ENCODE results near the gene TAOK2.
"Not testable (repeated sequence)": the region's sequence is repeated elsewhere in the genome, so short reads cannot be mapped to it uniquely, and the experiment has no call there.

TAOK2 gene

GRCh38 chr16:29973384-29974246 lies at the start of gene TAOK2:
Gene TAOK2 (plus strand): TSS chr16:29973868. CDS start chr16:29977773, 3,905 bp downstream.
- peak; percentile 92 for DNase-seq

GRCh38 chr16:29925105-29925756 lies 48.4 kb upstream of the TAOK2 start:
- DNase-seq = no peak

GRCh38 chr16:29925781-29926710 lies 47.6 kb upstream of the TAOK2 start, which contains the start of gene KCTD13:
Gene KCTD13 (minus strand): TSS chr16:29926226. CDS start chr16:29926033, 193 bp downstream.
- DNase-seq = peak; percentile 74

GRCh38 chr16:29926711-29927052 lies 47.0 kb upstream of the TAOK2 start:
- no peak for DNase-seq

- no peak for DNase-seq
Measured at GRCh38 chr16:29927070-29927905, 46.4 kb upstream of the TAOK2 start.

- DNase-seq = not testable (repeated sequence)
Measured at GRCh38 chr16:29931750-29932149, 41.9 kb upstream of the TAOK2 start.

GRCh38 chr16:29940656-29941055 lies 33.0 kb upstream of the TAOK2 start:
- DNase-seq = no peak

- no peak for DNase-seq
Measured at GRCh38 chr16:29943846-29944799, 29.5 kb upstream of the TAOK2 start.

- no peak for DNase-seq
Measured at GRCh38 chr16:29947897-29948296, 25.8 kb upstream of the TAOK2 start.

- DNase-seq = no peak
Measured at GRCh38 chr16:29950806-29951461, 22.7 kb upstream of the TAOK2 start.

- DNase-seq = no peak
Measured at GRCh38 chr16:29951625-29952365, 21.9 kb upstream of the TAOK2 start.

- DNase-seq = no peak
Measured at GRCh38 chr16:29958756-29959155, 14.9 kb upstream of the TAOK2 start.

GRCh38 chr16:29959293-29959692 lies 14.4 kb upstream of the TAOK2 start:
- DNase-seq = no peak

GRCh38 chr16:29959821-29960220 lies 13.8 kb upstream of the TAOK2 start:
- not testable (repeated sequence) for DNase-seq

GRCh38 chr16:29961127-29961478 lies 12.6 kb upstream of the TAOK2 start:
- no peak for DNase-seq

GRCh38 chr16:29961479-29962343 lies 12.0 kb upstream of the TAOK2 start, which contains the start of gene TMEM219:
Gene TMEM219 (plus strand): TSS chr16:29962079. CDS start chr16:29963144, 1,065 bp downstream.
- peak; percentile 95 for DNase-seq

GRCh38 chr16:29962344-29962994 lies 11.2 kb upstream of the TAOK2 start:
- no peak for DNase-seq
